Lower leg skin (tissue), 3 donors: Measurements from ENCODE around the gene NOTCH1.

Experiments
- CTCF ChIP-seq, 3 donors: fragments of 450-650 bp; IDR thresholded peaks; one replicate each; pipeline ENCODE4 v1.5.1; 2016; ENCODE audit warnings: antibody characterized with exemption in 3 of 3, mild to moderate bottlenecking in 3 of 3, moderate library complexity in 2 of 3
- POLR2A ChIP-seq, 2 donors: fragments of 450-650 bp; IDR thresholded peaks; one replicate each; pipeline ENCODE4 v1.6.1; 2016 to 2017; ENCODE audit warnings: antibody characterized with exemption in 2 of 2, mild to moderate bottlenecking in 1 of 2, moderate library complexity in 1 of 2

GRCh38 chr9:136525207-136525606 is 20.6 kb downstream of the NOTCH1 start:
- TF ChIP-seq CTCF (IDR thresholded peaks at IDR 0.05) (no peak), POLR2A (IDR thresholded peaks at IDR 0.05) (no peak)
